ENCODE measurements around the gene SPEN.
"Not testable (repeated sequence)": the region's sequence is repeated elsewhere in the genome, so short reads cannot be mapped to it uniquely, and the experiment has no call there.

The SPEN gene

DNA sequence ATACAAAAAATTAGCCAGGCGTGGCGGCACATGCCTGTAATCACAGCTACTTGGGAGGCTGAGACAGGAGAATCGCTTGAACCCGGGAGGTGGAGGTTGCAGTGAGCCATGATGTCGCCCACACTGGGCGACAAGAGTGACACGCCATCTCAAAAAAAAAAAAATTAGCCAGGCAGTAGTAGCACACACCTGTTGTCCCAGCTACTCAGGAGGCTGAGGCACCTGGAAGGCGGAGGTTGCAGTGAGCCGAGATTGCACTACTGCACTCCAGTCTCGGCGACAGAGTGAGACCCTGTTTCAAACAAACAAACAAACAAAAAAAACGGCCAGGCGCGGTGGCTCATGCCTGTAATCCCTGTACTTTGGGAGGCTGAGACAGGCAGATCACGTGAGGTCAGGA, 19.9 kb upstream of the SPEN start:
- not testable (repeated sequence) for H3K4me3 Mint-ChIP-seq; H3K36me3 Mint-ChIP-seq; DNase-seq (ENCODE audit: low spot score in 2 of 2); H3K27ac Mint-ChIP-seq; ATAC-seq; H3K9me3 Mint-ChIP-seq
- peaks cover 11% of the 10 kb centered on the region for H3K4me1 Mint-ChIP-seq

DNA sequence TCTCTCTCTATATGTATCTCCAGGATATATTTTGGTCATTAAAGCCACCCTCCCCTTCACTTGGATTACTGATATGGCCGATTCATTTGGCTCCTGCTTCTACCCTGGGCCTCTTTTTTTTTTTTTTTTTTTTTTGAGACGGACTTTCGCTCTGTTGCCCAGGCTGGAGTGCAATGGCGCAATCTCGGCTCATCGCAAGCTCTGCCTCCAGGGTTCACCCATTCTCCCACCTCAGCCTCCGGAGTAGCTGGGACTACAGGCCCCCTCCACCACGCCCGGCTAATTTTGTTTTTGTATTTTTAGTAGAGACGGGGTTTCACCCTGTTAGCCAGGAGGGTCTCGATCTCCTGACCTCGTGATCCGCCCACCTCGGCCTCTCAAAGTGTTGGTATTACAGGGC, 18.6 kb upstream of the SPEN start:
- not testable (repeated sequence) for DNase-seq (ENCODE audit: low spot score in 2 of 2); H3K9me3 Mint-ChIP-seq; H3K36me3 Mint-ChIP-seq; H3K4me3 Mint-ChIP-seq; H3K27ac Mint-ChIP-seq; ATAC-seq
- H3K4me1 Mint-ChIP-seq, result peaks cover 11% of the 10 kb centered on the region

DNA sequence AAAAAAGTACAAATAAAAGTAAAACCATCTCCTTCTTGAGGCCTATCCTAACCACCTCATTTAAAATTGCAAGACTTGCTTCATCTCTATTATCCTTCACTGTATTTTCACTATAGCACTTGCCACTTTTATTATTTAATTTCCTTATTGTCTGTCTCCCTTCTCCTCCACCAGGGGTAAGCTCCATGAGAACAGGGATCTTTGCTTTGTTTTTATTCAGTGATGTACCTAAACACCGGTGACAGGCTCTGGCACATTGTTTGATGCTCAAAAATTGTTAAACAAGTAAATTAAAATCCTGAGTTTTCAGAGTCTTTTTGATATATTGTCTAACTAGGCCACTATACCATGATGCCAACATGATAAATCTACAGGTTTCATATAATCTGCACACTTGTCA, 17.2 kb upstream of the SPEN start:
- H3K4me1 Mint-ChIP-seq, result peaks cover 11% of the 10 kb centered on the region
- no peak overlapping the region for H3K4me3 Mint-ChIP-seq
- ATAC-seq (no peak), DNase-seq (ENCODE audit: low spot score in 2 of 2) (no peak)
- H3K9me3 Mint-ChIP-seq, result no peaks in the 10 kb centered on the region
- H3K27ac Mint-ChIP-seq, result no peak overlapping the region
- peaks cover 22% of the 10 kb centered on the region for H3K36me3 Mint-ChIP-seq

DNA sequence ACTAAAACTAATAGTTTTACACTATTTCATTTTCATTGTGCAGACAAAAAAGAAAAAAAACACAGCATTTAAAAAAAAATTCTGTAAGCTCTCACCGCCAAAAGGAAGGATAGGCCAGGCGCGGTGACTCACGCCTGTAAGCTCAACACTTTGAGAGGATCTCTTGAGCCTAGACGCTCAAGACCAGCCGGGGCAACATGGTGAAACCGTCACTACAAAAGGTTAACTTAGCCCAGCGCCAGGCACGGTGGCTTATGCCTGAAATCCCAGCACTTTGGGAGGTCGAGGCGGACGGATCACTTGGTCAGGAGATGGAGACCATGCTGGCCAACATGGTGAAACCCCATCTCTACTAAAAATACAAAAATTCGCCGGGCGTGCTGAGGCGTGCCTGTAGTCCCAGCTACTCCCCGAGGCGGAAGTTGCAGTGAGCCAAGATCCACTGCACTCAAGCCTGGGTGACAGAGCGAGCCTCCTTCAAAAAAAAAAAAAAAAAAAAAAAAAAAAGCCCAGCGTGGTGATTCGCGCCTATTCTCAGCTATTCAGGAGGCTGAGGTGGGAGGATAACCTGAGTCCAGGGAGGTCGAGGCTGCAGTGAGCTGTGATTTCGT, 14.3 kb upstream of the SPEN start:
- Mint-ChIP-seq H3K27ac (peak overlapping the region; percentile 97), H3K4me3 (peak overlapping the region; percentile 83), H3K4me1 (peaks cover 17% of the 10 kb centered on the region), H3K36me3 (peaks cover 42% of the 10 kb centered on the region), H3K9me3 (no peaks in the 10 kb centered on the region)
- peak in 1 of 2 donors; percentile 65 for DNase-seq (ENCODE audit: low spot score in 2 of 2)
- ATAC-seq, result no peak

DNA sequence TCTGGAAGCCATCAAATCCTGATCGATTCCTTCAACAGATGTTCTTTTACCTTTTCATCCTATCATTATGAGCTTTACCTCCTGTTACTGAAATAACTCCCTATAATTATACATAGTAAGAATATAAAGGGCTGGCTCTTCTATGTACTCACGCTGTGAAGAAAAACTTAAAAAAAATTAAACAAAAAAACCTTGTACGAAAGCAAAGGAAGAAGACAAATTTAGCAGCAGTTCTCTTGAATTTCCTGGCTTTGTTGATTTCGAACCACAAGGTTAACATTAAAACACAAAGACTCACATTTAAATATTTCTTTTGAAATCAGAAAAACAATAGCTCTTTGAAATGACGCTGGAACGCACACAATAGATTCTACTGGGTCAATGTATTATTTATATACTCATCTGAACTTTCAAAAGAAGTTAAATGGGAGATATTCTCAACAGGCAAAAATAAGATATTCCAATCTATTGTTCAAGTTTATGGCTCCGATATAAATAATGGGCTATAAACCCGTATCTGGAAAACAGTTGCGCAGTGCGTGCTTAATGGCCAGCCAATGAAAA, 13.6 kb upstream of the SPEN start:
- peak overlapping the region; percentile 97 for H3K27ac Mint-ChIP-seq
- DNase-seq (ENCODE audit: low spot score in 2 of 2) (no peak), ATAC-seq (no peak)
- peak overlapping the region; percentile 83 for H3K4me3 Mint-ChIP-seq
- peaks cover 17% of the 10 kb centered on the region for H3K4me1 Mint-ChIP-seq
- H3K36me3 Mint-ChIP-seq, result peaks cover 42% of the 10 kb centered on the region
- no peaks in the 10 kb centered on the region for H3K9me3 Mint-ChIP-seq

DNA sequence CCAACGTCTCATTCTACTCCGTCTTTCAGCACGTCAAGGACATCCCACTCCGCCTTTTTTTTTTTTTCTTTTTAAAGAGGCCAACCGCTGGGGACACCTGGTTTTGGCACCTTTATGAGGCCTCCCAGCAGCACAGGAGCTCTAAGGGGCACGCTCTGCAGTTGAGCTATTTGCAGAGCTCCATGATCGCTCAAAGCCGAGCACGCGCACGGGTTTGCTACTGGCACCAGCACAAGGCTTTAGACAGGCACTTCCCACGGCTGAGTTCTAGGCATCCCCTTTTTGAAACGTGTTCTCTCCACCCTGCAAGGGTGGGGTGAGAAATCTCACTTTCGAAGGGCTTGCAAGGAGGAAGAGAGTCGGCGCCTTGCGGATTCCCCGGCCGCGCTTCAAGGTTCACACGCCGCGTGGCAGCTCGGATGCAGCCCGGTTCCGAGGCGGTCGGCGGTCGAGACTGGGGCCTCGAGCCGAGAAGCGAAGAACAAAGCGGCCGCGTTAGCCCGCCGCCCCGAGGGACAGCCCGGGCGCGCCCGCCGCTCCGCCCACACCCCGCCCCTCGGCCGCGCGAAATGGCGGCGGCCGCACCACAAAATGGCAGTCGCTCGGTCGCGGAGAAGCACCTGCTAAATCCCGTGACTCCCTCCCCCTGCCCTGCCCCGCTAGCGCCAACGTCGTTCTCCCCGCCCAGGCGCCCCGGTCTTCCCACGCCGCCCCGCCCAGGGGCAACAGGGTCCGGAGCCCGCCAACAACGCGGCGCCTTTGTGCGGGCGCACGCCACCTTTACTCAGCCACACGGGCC, 12.9 kb upstream of the SPEN start:
- peak; percentile 75 to 91 for DNase-seq (ENCODE audit: low spot score in 2 of 2)
- H3K4me1 Mint-ChIP-seq, result peaks cover 13% of the 10 kb centered on the region
- ATAC-seq, result peak; percentile 78
- no peaks in the 10 kb centered on the region for H3K9me3 Mint-ChIP-seq
- peak overlapping the region; percentile 97 for H3K27ac Mint-ChIP-seq
- peak overlapping the region; percentile 83 for H3K4me3 Mint-ChIP-seq
- peaks cover 42% of the 10 kb centered on the region for H3K36me3 Mint-ChIP-seq

DNA sequence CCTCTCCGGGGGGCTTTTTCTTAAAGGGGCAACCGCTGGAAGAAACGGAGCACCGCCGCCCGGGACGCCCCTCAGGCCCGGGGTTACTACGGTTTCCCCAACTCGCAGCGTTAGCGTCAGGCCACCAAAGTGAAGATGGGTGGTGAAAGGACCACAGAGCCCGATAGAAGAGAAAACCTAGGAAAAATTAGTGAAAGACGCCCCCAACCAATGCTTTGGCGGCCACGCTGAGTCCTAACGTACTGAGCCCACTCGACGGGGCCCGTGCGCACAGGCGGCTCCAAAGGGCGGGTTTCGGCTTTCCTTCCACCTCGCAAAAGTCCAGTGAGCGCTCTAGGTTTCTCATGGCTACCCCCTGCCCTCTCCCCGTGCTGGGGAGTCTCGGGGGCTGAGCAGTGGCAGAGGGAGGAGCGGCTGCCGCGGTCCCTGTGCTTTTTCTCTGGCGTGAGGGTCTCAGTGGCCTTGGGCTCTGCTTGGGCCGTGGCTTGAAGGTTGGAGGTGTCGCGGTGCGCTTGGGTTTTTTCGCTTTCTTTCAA, 12.2 kb upstream of the SPEN start:
- H3K9me3 Mint-ChIP-seq, result no peaks in the 10 kb centered on the region
- no peak for DNase-seq (ENCODE audit: low spot score in 2 of 2)

DNA sequence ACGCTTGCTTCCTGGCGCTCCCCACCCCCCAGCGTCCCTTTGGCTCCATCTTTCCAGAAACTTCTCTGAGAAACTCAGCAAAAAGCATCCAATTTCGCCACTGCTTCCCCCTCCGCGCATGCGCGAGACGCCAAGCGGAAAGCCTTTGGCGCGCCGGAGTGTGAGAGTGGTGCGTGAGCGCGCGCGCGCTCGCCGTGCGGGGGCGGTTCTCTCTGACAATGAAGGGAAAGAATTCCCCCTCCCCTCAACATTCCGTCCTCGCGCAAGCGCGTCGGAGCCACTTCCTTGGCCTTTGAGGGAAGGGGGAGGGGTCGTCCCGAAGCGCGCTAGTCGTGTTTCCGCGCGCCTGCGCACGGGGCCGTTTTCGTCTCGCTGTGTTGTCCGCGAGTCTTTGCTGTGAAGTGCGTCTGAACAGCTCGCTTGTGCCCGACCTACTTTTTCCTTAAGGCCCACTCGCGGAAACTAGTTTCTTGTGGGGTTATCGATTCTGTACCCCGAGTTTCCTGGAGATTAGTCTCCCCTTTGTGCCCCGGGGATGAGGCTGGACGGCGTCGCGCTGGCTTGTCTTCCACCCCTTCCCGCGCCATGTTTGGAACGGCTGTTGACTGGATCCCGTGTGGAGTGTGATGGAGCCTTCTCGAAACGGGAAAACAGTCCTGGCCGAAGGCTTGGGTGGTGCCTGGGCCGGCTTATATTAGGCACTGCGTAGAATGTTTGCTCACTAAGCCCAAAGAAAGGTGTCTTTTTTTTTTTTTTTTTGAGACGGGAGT, 11.6 kb upstream of the SPEN start:
- peak; percentile 97 to 99 for DNase-seq (ENCODE audit: low spot score in 2 of 2)
- Mint-ChIP-seq H3K9me3 (no peaks in the 10 kb centered on the region), H3K36me3 (peaks cover 42% of the 10 kb centered on the region), H3K27ac (peak overlapping the region; percentile 97), H3K4me1 (peaks cover 7% of the 10 kb centered on the region), H3K4me3 (peak overlapping the region; percentile 83)
- peak; percentile 58 for ATAC-seq

More for the DNA sequence above, 12.2 kb upstream of the SPEN start:
- ATAC-seq, result peak; percentile 14
- peak overlapping the region; percentile 83 for H3K4me3 Mint-ChIP-seq
- peak overlapping the region; percentile 97 for H3K27ac Mint-ChIP-seq
- H3K4me1 Mint-ChIP-seq, result peaks cover 7% of the 10 kb centered on the region
- H3K36me3 Mint-ChIP-seq, result peaks cover 42% of the 10 kb centered on the region

DNA sequence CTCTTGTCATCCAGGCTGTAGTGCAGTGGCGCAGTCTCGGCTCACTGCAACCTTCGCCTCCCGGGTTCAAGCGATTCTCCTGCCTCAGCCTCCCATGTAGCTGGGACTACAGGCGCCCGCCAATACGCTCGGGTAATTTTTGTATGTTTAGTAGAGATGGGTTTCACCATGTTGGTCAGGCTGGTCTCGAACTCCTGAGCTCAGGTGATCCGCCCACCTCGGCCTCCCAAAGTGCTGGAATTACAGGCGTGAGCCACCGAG, 11.1 kb upstream of the SPEN start:
- not testable (repeated sequence) for ATAC-seq; DNase-seq (ENCODE audit: low spot score in 2 of 2)
- H3K27ac Mint-ChIP-seq, result peak overlapping the region; percentile 97

DNA sequence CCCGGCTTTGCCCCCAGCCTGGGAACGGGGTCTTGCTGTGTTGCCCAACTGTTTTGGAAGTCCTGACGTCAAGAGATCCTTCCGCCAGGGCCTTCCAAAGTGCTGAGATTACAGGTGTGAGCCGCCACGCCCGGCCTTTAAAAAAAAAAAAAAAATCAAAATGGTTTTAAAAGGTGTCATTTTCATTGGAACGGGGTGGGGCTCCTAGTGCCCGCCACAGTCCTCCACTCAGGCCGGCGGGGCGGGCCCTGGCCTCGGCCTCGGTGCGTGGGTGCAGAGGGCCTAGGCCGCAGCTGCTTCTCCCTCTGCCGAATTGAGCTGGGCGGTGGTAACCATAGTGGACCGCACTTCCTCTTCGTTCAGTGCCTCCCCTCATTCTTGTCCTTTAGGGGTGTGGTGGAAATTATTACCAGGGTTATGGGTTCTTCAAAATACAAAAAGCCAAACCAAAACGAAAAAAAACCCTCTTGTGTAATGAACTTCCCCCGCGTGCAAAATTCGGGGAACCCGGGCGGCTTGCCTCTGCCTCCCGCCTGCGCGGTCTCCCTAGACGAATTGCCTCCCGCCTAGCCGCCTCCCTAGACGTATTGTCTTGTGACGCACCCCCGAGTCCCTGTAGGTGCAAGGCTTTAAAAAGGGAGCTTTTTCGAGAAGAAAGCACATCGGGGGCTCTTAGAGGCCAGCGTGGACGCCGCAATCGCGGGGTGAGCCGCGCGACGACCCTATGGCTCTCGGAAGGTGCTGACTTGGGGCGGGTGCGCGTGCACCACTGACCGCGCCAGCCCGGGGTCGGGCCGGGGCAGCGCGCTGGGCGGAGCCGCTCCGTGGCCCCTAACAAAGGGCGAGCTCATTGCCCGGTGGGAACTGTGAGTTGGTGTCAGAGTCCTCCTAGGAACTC, 10.5 kb upstream of the SPEN start:
- Mint-ChIP-seq H3K4me3 (peak overlapping the region; percentile 83), H3K9me3 (no peaks in the 10 kb centered on the region), H3K4me1 (peaks cover 7% of the 10 kb centered on the region), H3K27ac (peak overlapping the region; percentile 97), H3K36me3 (peaks cover 39% of the 10 kb centered on the region)
- ATAC-seq (peak; percentile 51), DNase-seq (ENCODE audit: low spot score in 2 of 2) (peak; percentile 50 to 74)

More for the DNA sequence above, 11.1 kb upstream of the SPEN start:
- Mint-ChIP-seq H3K4me3 (peak overlapping the region; percentile 83), H3K36me3 (peaks cover 42% of the 10 kb centered on the region)
- H3K4me1 Mint-ChIP-seq, H3K9me3 Mint-ChIP-seq: not testable (repeated sequence)

DNA sequence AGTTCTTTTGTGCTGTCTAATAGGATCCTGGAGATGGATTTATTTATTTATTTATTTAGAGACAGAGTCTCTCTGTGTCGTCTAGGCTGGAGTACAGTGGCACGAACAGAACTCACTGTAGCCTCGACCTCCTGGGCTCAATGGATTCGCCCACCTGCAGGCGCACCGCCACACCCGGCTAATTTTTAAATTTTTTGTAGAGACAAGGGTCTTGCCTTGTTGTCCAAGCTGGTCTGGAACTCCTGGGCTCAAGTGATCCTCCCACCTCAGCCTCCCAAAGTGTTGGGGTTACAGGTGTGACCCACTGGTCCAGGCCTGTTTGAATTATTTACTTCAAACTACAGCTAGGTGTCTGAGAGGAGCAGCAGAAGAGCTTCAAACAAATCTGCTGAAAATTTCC, 9.6 kb upstream of the SPEN start:
- H3K9me3 Mint-ChIP-seq, result no peaks in the 10 kb centered on the region
- peaks cover 7% of the 10 kb centered on the region for H3K4me1 Mint-ChIP-seq
- H3K27ac Mint-ChIP-seq, result peak overlapping the region; percentile 97
- peak overlapping the region; percentile 83 for H3K4me3 Mint-ChIP-seq
- ATAC-seq (no peak), DNase-seq (ENCODE audit: low spot score in 2 of 2) (no peak)
- peaks cover 36% of the 10 kb centered on the region for H3K36me3 Mint-ChIP-seq

DNA sequence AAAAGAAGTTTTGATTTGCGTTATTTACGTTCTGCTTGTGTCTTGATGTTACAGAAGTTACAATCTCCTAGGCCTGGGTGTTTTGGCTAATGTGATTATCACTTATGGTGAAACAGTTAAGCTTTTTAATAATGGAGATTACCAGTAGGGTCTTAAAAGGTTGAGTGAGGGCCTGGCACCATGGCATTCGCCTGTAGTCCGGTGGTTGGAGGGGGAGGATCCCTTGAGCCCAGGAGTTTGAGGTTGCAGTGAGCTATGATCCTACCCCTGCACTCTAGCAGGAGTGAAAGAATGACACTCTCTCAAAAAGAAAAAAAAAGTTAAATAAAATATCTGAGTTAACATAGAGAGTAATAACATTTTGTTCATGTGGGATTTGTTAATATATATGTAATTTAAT, 8.8 kb upstream of the SPEN start:
- Mint-ChIP-seq H3K36me3 (peaks cover 35% of the 10 kb centered on the region), H3K4me3 (no peak overlapping the region), H3K27ac (peak overlapping the region; percentile 37), H3K9me3 (no peaks in the 10 kb centered on the region), H3K4me1 (peaks cover 7% of the 10 kb centered on the region)
- ATAC-seq (no peak), DNase-seq (ENCODE audit: low spot score in 2 of 2) (no peak)

DNA sequence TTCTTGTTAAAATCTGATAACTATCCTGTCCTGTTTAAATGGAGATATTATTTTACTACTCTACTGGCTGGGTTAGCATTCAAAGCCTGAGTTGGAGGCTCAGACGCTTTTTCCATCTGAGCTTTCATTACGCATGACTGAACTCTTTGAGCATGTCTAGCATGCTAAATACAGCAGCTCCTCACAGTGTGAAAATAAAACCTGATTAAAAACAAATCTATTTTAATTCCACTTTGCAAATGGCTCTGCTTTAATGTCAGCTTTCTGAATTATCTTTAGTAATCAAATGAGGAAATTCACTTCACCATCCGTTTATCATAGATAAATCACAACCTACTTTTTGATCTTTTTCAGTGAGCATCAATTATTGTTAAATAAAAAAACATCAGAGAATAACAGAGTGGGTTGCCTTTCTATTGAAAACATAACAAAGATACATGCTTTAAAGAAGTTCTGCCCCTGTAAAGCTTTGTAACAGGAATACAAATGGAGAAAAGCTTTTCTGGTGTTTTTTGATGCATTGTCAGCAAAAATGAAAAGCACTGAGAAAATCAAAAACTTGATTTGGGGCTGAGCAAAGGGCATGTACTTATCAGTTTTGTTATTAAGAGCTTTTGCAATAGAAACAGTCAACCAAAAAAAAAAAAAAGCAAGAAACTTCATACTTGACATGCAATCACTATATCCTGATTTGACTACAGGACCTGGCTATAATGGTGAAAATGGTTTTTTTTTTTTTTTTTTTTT, 3.5 kb upstream of the SPEN start:
- Mint-ChIP-seq H3K9me3 (no peaks in the 10 kb centered on the region), H3K4me3 (no peak overlapping the region), H3K27ac (no peak overlapping the region), H3K4me1 (peaks cover 6% of the 10 kb centered on the region), H3K36me3 (peaks cover 7% of the 10 kb centered on the region)
- no peak for DNase-seq (ENCODE audit: low spot score in 2 of 2)
- ATAC-seq, result no peak

DNA sequence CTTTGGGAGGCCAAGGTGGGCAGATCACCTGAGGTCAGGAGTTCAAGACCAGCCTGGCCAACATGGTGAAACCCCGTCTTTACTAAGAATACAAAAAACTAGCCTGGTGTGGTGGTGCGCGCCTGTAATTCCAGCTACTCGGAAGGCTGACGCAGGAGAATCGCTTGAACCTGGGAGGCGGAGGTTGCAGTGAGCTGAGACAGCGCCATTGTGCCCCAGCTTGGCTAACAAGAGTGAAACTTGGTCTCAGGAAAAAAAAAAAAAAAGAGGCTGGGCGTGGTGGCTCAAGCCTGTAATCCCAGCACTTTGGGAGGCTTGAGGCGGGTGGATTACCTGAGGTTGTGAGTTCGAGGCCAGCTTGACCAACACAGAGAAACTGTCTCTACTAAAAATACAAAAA, 1.5 kb upstream of the SPEN start:
- Mint-ChIP-seq H3K4me3 (peak overlapping the region; percentile 96), H3K4me1 (peaks cover 25% of the 10 kb centered on the region), H3K36me3 (peaks cover 21% of the 10 kb centered on the region)
- DNase-seq (ENCODE audit: low spot score in 2 of 2); ATAC-seq; H3K9me3 Mint-ChIP-seq; H3K27ac Mint-ChIP-seq: not testable (repeated sequence)
